ENCODE data around the gene OR8I2. TPM values are rescaled to one million over a fixed set of nuclear protein-coding genes. Genes with fewer than 3 reads are reported as not detected.
A peak's percentile ranks its signal among the peaks of the same experiment; 100 is the strongest.

Gene OR8I2
- total and polyA plus RNA-seq, 4 donors: not detected

GRCh38 chr11:56066980-56067379, 26.1 kb upstream of the OR8I2 start (continued):
- TF ChIP-seq CTCF (IDR thresholded peaks at IDR 0.05; ENCODE audit: low read depth, low read length, missing input control): no peak

- TF ChIP-seq TAF1 (conservative IDR thresholded peaks at IDR 0.05): no peak
- TF ChIP-seq HNF4A (conservative IDR thresholded peaks at IDR 0.05): no peak
- TF ChIP-seq FOXA1 (IDR thresholded peaks at IDR 0.05): no peak
- TF ChIP-seq HNF4G (IDR thresholded peaks at IDR 0.05): no peak
- TF ChIP-seq RAD21 (IDR thresholded peaks at IDR 0.05): peak in 1 of 2 donors; percentile 4
- TF ChIP-seq YY1 (IDR thresholded peaks at IDR 0.05): no peak
- TF ChIP-seq EGR1 (IDR thresholded peaks at IDR 0.05; ENCODE audit: low read depth in 2 of 2): no peak
- Histone ChIP-seq H3K36me3 (ENCODE audit: control insufficient read depth in 4 of 4, insufficient read depth in 3 of 4, low read depth in 1 of 4, low read length in 3 of 4) (no peaks in the 10 kb centered on the region), H3K9ac (ENCODE audit: low read depth in 1 of 2, low read length in 2 of 2) (no peak overlapping the region), H3K27me3 (ENCODE audit: control insufficient read depth in 4 of 4, insufficient read depth in 4 of 4, low read length in 3 of 4) (no peaks in the 10 kb centered on the region), H3K9me3 (ENCODE audit: control insufficient read depth in 4 of 4, low read length in 3 of 4) (no peaks in the 10 kb centered on the region), H3K27ac (ENCODE audit: low read depth in 1 of 2, low read length in 2 of 2) (no peak overlapping the region), H3K4me1 (ENCODE audit: control insufficient read depth in 4 of 4, insufficient read depth in 4 of 4, low read length in 3 of 4) (no peaks in the 10 kb centered on the region), H3K4me3 (ENCODE audit: low read depth in 1 of 3, low read length in 3 of 3) (no peak overlapping the region)
- WGBS: 68% methylated on average over 3 of the region's 3 CpGs
- DNase-seq (ENCODE audit: low spot score): no peak
These were observed 3.4 kb upstream of the OR8I2 start for GRCh38 chr11:56089697-56090096.

- Histone ChIP-seq H3K27ac (ENCODE audit: low read depth in 1 of 2, low read length in 2 of 2) (no peak within 1 kb of the TSS), H3K4me1 (ENCODE audit: control insufficient read depth in 4 of 4, insufficient read depth in 4 of 4, low read length in 3 of 4) (no peaks in the 10 kb centered on the region), H3K4me3 (ENCODE audit: low read depth in 1 of 3, low read length in 3 of 3) (no peak within 1 kb of the TSS), H3K9me3 (ENCODE audit: control insufficient read depth in 4 of 4, low read length in 3 of 4) (no peaks in the 10 kb centered on the region), H3K9ac (ENCODE audit: low read depth in 1 of 2, low read length in 2 of 2) (no peak within 1 kb of the TSS), H3K27me3 (ENCODE audit: control insufficient read depth in 4 of 4, insufficient read depth in 4 of 4, low read length in 3 of 4) (no peaks in the 10 kb centered on the region), H3K36me3 (ENCODE audit: control insufficient read depth in 4 of 4, insufficient read depth in 3 of 4, low read depth in 1 of 4, low read length in 3 of 4) (no peaks in the 10 kb centered on the region)
- no peak for DNase-seq (ENCODE audit: low spot score)
- TF ChIP-seq HNF4G (IDR thresholded peaks at IDR 0.05): no peak
- no peak for TF ChIP-seq TAF1 (conservative IDR thresholded peaks at IDR 0.05)
- no peak for TF ChIP-seq YY1 (IDR thresholded peaks at IDR 0.05)
- no peak for TF ChIP-seq MAX (IDR thresholded peaks at IDR 0.05)
- no peak for TF ChIP-seq CTCF (IDR thresholded peaks at IDR 0.05; ENCODE audit: low read depth, low read length, missing input control)
- TF ChIP-seq NR2F2 (IDR thresholded peaks at IDR 0.05): no peak
- no peak for TF ChIP-seq JUND (IDR thresholded peaks at IDR 0.05)
- no peak for TF ChIP-seq RAD21 (IDR thresholded peaks at IDR 0.05)
- TF ChIP-seq FOXA1 (IDR thresholded peaks at IDR 0.05): no peak
These were observed 10.2 kb downstream of the OR8I2 start, which contains the start of gene OR8H2 for GRCh38 chr11:56103210-56103737. Gene OR8H2 (plus strand): TSS chr11:56103687. CDS start chr11:56105043, 1,356 bp downstream.

- Histone ChIP-seq H3K36me3 (ENCODE audit: control insufficient read depth in 4 of 4, insufficient read depth in 3 of 4, low read depth in 1 of 4, low read length in 3 of 4) (no peaks in the 10 kb centered on the region), H3K4me1 (ENCODE audit: control insufficient read depth in 4 of 4, insufficient read depth in 4 of 4, low read length in 3 of 4) (no peaks in the 10 kb centered on the region), H3K9ac (ENCODE audit: low read depth in 1 of 2, low read length in 2 of 2) (no peak within 1 kb of the TSS), H3K27me3 (ENCODE audit: control insufficient read depth in 4 of 4, insufficient read depth in 4 of 4, low read length in 3 of 4) (no peaks in the 10 kb centered on the region), H3K9me3 (ENCODE audit: control insufficient read depth in 4 of 4, low read length in 3 of 4) (no peaks in the 10 kb centered on the region), H3K4me3 (ENCODE audit: low read depth in 1 of 3, low read length in 3 of 3) (no peak within 1 kb of the TSS), H3K27ac (ENCODE audit: low read depth in 1 of 2, low read length in 2 of 2) (no peak within 1 kb of the TSS)
- DNase-seq (ENCODE audit: low spot score): no peak
- WGBS: 73% methylated on average over 6 of the region's 6 CpGs
- no peak for TF ChIP-seq JUND (IDR thresholded peaks at IDR 0.05)
- TF ChIP-seq CTCF (IDR thresholded peaks at IDR 0.05; ENCODE audit: low read depth, low read length, missing input control): no peak
- no peak for TF ChIP-seq RXRA (IDR thresholded peaks at IDR 0.05)
- no peak for TF ChIP-seq FOXA1 (IDR thresholded peaks at IDR 0.05)
- TF ChIP-seq HNF4G (IDR thresholded peaks at IDR 0.05): no peak
- TF ChIP-seq ATF3 (IDR thresholded peaks at IDR 0.05): no peak
- no peak for TF ChIP-seq REST (IDR thresholded peaks at IDR 0.05)
- TF ChIP-seq HNF4A (conservative IDR thresholded peaks at IDR 0.05): no peak
These were observed 29.0 kb downstream of the OR8I2 start, which contains the start of gene OR8H3 for GRCh38 chr11:56122073-56122472. Gene OR8H3 (plus strand): TSS chr11:56122373. CDS start chr11:56122373, 0 bp downstream.

Data from liver (tissue), 9 donors.